Left lung (tissue), 10 donors: ENCODE data around the gene SEPTIN8. TPM values are rescaled to one million over a fixed set of nuclear protein-coding genes. Genes with fewer than 3 reads are reported as not detected.

Source experiments
- ATAC-seq: fragments of 200-7000 bp; cut with Tn5 transposase; one replicate; pipeline ENCODE4 v1.9.1; 2020; ENCODE audit warnings: moderate library complexity
- DNase-seq, 4 donors: peaks; one replicate each; pipeline ENCODE4 v3.0.0-alpha.2; 2013 to 2020
- H3K27ac ChIP-seq, 2 donors: fragments of 200-600 bp; sonication (generic) in 1 of 2; one replicate each; pipeline versions ENCODE4 v1.5.0 to v1.8.0; 2020 to 2021
- H3K27me3 ChIP-seq, 2 donors: fragments of 200-600 bp; sonication (generic) in 1 of 2; one replicate each; pipeline versions ENCODE4 v1.5.0 to v1.8.0; 2020 to 2021
- H3K36me3 ChIP-seq, 2 donors: fragments of 200-600 bp; sonication (generic) in 1 of 2; one replicate each; pipeline versions ENCODE4 v1.5.0 to v1.8.0; 2020 to 2021
- H3K4me1 ChIP-seq, 2 donors: fragments of 200-600 bp; one replicate each; pipeline ENCODE4 v1.8.0; 2021
- H3K4me3 ChIP-seq, 2 donors: fragments of 200-600 bp; sonication (generic) in 1 of 2; one replicate each; pipeline versions ENCODE4 v1.5.0 to v1.8.0; 2020 to 2021; ENCODE audit warnings: mild to moderate bottlenecking in 1 of 2
- H3K9me3 ChIP-seq, 2 donors: fragments of 200-600 bp; sonication (generic) in 1 of 2; one replicate each; pipeline versions ENCODE4 v1.5.0 to v1.8.0; 2020 to 2021
- intact Hi-C, 2 donors: fragments of 100-400 bp; cut with DNase I; formaldehyde crosslinking; loops; one replicate each; pipeline versions ENCODE4 v1.11.2 to v1.14.2; 2022
- polyA plus RNA-seq, 6 donors: library from polyadenylated mRNA; unstranded; fragments of 120-200 nt; gene quantifications; one replicate each; pipeline ENCODE4 v1.2.1, GENCODE V29; 2013; ENCODE audit not compliant: insufficient read length in 6 of 6
- total RNA-seq, 2 donors: library from RNA; stranded (reverse); fragmentation: NEBNext Ultra II Directional; extraction: Animal tissue kit (Norgen Biotek cat#: 25700); gene quantifications; one replicate each; pipeline ENCODE4 v1.2.1, GENCODE V29; 2021
- TF ChIP-seq, protein P1 (sequence below), 2 donors: fragments of 200-600 bp; sonication (generic) in 1 of 2; IDR thresholded peaks; one replicate each; pipeline versions ENCODE4 v1.5.0 to v1.8.0; 2021; ENCODE audit warnings: antibody characterized with exemption in 2 of 2
- donor health status: DM: no; HTN: yes; CAD: no.
- donor health status: DM: no; HTN: no; CAD: no.

The SEPTIN8 gene
- total and polyA plus RNA-seq, 8 donors, result 38.8 to 73.8 (median 60.5) TPM

DNA sequence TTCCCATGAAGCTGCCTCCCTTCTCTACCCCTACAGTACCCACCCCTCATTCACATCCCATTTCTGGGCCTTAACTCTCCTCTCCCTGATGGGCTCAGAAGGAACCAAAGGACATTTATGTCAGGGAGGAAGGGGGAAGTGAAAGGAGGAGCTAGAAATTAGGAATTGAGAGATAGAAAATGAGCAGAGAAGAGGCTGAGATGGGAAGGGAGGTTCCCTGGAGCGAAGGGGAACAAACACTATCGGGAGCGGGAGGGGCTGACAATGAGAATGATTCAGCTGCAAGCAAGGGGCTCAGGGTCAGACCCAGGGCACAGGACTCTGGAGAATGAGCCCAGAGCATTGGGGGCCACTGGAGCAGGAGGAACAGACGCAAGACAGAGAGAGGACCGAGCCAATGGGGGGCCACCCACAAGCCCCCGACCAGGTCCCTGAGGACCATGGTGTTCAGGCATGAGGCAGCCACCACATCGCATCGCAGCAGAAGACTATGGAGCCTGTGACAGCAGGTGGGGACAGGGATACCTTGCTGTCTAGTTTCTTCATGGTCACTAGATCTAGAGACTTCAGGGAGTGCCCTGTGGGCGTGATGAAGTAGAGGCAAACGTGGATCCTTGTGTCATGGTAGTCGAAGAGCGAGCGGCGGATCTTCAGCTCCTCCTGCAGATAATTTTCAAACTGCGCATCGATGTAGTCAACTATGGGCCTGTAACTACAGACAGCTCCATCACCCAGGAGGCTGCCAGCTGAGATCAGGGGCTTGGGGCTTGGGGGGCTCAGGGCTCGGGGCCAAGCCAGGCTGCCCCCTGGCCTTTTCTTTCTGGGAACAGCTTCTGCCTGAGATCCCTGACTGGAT is 13.6 kb downstream of the SEPTIN8 start:
- Histone ChIP-seq H3K27ac (no peak overlapping the region), H3K36me3 (peaks cover 0 to 66% of the 10 kb centered on the region in 2 donors), H3K4me3 (no peak overlapping the region), H3K9me3 (no peaks in the 10 kb centered on the region), H3K4me1 (peaks cover 10 to 11% of the 10 kb centered on the region in 2 donors), H3K27me3 (no peaks in the 10 kb centered on the region)
- intact Hi-C loops, result no loop called here
- TF ChIP-seq, protein P1, sequence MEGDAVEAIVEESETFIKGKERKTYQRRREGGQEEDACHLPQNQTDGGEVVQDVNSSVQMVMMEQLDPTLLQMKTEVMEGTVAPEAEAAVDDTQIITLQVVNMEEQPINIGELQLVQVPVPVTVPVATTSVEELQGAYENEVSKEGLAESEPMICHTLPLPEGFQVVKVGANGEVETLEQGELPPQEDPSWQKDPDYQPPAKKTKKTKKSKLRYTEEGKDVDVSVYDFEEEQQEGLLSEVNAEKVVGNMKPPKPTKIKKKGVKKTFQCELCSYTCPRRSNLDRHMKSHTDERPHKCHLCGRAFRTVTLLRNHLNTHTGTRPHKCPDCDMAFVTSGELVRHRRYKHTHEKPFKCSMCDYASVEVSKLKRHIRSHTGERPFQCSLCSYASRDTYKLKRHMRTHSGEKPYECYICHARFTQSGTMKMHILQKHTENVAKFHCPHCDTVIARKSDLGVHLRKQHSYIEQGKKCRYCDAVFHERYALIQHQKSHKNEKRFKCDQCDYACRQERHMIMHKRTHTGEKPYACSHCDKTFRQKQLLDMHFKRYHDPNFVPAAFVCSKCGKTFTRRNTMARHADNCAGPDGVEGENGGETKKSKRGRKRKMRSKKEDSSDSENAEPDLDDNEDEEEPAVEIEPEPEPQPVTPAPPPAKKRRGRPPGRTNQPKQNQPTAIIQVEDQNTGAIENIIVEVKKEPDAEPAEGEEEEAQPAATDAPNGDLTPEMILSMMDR (IDR thresholded peaks at IDR 0.05), result no peak
- ATAC-seq (no peak), DNase-seq (no peak)

DNA sequence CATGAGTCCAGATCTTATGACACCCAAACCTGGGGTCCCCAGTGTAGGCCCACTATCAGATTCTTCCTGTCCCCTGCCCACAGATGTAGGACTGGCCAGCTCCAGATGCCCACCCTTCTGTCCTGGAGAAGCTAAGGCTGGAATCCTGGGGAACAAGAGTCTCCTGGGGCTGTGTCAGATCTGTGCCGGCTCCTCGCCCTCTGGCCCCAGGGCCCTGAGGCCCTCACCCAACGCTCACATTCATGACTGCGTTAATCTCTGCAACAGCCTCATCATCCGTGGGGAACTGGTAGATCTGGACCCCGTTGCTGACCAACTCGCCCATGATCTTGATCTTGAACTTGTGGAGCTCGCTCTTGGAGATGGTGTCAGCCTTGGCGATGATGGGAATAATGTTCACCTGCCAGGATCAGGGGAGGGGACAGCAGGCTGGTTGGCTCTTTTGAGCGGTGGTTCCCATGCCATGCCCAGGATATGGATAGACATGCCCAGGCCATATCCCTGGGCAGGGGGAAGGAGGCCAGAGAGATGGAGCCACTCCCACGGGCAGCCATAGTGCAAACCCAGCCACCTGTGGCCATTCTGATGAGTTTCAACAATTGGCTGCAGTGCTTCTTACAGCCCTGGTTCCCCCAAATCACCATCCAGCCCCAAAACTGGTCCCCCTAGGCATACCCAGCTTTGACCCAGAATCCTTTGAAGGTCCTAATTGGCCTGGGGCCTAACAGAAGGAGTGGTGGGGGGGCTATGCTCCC is 14.6 kb downstream of the SEPTIN8 start:
- no peaks in the 10 kb centered on the region for H3K27me3 ChIP-seq
- DNase-seq, result no peak
- H3K36me3 ChIP-seq, result peaks cover 0 to 74% of the 10 kb centered on the region in 2 donors
- no peak overlapping the region for H3K4me3 ChIP-seq
- H3K27ac ChIP-seq, result no peak overlapping the region
- TF ChIP-seq, protein P1 (IDR thresholded peaks at IDR 0.05), result no peak
- intact Hi-C loops, result no loop called here
- peaks cover 3 to 5% of the 10 kb centered on the region in 2 donors for H3K4me1 ChIP-seq
- ATAC-seq, result no peak
- H3K9me3 ChIP-seq, result no peaks in the 10 kb centered on the region

DNA sequence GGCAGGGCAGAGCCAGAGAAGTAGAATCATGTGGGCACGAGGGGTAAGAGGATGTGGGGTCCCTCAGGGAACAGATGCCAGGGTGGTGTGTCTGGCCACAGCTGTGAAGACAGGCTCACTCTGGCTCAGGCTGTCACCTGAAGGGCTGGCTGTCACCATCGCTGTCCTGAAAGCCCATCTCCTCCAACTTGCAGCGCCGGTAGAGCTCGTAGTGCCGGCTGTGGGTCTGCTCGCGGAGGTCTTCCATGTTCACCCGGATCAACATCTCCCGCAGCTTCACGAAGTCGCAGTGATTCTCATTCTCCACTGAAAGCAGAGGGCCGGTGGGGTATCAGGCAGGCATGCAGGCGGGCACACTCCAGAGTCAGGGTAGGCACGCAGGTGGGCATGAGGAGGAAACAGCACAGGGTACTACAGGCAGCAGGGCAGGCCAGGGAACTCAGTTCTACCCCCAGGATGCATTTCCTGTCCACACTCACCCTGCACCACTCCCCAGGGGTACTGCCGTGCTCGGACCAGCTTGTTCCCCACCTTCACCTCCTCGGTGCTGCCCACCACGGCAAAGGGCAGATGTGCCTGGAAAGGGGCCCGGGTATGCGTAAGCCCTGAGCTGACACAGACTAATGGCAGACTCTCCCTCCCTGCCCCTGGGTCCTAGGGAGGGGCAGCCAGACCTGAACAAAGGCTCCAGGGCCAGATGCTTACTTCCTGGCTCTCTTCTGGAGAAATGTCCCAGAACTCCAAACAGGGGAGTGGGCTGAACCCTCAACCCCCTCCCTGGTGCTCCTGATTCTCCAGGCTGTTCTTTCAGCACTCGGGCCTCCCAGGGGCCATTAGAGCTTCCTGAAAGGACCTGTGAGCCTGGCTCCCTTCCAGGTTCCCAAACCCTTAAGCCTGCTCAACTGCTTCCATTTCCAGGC is 15.5 kb downstream of the SEPTIN8 start:
- H3K36me3 ChIP-seq, result peaks cover 0 to 74% of the 10 kb centered on the region in 2 donors
- no peaks in the 10 kb centered on the region for H3K4me1 ChIP-seq
- DNase-seq (no peak), ATAC-seq (no peak)
- no peak overlapping the region for H3K27ac ChIP-seq
- H3K9me3 ChIP-seq, result no peaks in the 10 kb centered on the region
- TF ChIP-seq, protein P1 (IDR thresholded peaks at IDR 0.05), result no peak
- intact Hi-C loops, result no loop called here
- H3K4me3 ChIP-seq, result no peak overlapping the region
- no peaks in the 10 kb centered on the region for H3K27me3 ChIP-seq

DNA sequence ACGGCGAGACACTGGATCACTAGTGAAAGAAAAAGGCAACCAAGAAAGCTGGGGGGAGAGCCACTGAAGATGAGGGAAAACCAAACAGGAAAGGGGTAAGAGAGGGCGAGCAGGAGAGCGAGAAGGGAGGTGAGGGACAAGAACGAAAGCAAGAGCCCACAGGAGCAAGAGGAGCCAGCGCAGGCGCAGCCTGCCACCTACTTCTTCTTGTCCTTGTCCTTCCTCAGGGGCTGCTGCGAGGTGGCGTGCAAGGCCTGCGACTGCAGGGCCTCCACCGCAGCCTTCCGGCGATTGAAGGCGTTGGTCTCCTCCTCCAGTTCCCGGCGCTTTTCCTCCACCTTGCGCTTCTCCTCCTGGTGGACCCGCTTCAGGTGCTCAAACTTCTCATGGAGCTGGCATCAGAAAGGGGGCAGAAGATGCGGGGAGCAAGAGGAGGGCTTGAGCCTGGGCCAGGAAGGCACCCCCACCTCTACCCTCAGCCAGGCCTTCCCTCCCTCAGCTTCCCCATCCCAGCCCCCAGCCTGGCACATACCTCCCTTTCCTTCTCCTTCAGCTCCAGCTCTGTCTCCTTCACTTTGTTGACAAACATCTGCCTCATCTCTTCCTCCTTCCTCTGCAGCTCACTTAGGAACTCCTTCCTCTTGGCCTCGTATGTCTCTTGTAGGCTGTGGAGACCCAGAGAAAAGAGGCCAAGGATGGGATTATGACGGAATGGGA is 16.3 kb downstream of the SEPTIN8 start:
- DNase-seq, result no peak
- intact Hi-C loops, result no loop called here
- H3K27me3 ChIP-seq, result no peaks in the 10 kb centered on the region
- H3K4me3 ChIP-seq, result no peak overlapping the region
- no peak overlapping the region for H3K27ac ChIP-seq
- H3K9me3 ChIP-seq, result no peaks in the 10 kb centered on the region
- H3K36me3 ChIP-seq, result peaks cover 0 to 74% of the 10 kb centered on the region in 2 donors
- no peak for ATAC-seq
- TF ChIP-seq, protein P1 (IDR thresholded peaks at IDR 0.05), result no peak
- no peaks in the 10 kb centered on the region for H3K4me1 ChIP-seq
